Activated CD4-positive, alpha-beta T cell treated with anti-CD3 and anti-CD28 coated beads for 36 hours (primary cell): ENCODE results near the gene SYNDIG1. TPM values are rescaled to one million over a fixed set of nuclear protein-coding genes. Genes with fewer than 3 reads are reported as not detected.

Experiments
- ATAC-seq: fragments of 200-7000 bp; cut with Tn5 transposase; one replicate; pipeline ENCODE4 v1.10.0; 2021; ENCODE audit warnings: mild to moderate bottlenecking, moderate library complexity
- CTCF ChIA-PET: fragments of 350-600 bp; sonication (Branson Sonifier 250); formaldehyde crosslinking; loops from one replicate; lab custom pipeline; 2021; ENCODE audit warnings: antibody characterized with exemption; lab: Charles Lee
- POLR2A ChIA-PET: fragments of 350-600 bp; sonication (Branson Sonifier 250); formaldehyde crosslinking; loops from one replicate; lab custom pipeline; 2021; ENCODE audit warnings: antibody characterized with exemption, inconsistent platforms; lab: Charles Lee
- DNase-seq: peaks from one replicate; pipeline ENCODE4 v3.0.0-alpha.2; 2020
- H3K27ac Mint-ChIP-seq: one replicate; pipeline ENCODE4 v1.8.0; 2021; ENCODE audit warnings: mixed read lengths
- H3K27me3 Mint-ChIP-seq: one replicate; pipeline ENCODE4 v1.8.0; 2021; ENCODE audit warnings: mixed read lengths
- H3K36me3 Mint-ChIP-seq: one replicate; pipeline ENCODE4 v1.8.0; 2021; ENCODE audit warnings: low read depth, mixed read lengths
- H3K4me1 Mint-ChIP-seq: one replicate; pipeline ENCODE4 v1.8.0; 2021; ENCODE audit warnings: mixed read lengths
- H3K4me3 Mint-ChIP-seq: one replicate; pipeline ENCODE4 v1.8.0; 2021; ENCODE audit warnings: mild to moderate bottlenecking, moderate library complexity, mixed read lengths
- H3K9me3 Mint-ChIP-seq: one replicate; pipeline ENCODE4 v1.8.0; 2021; ENCODE audit warnings: low read depth, mixed read lengths
- intact Hi-C, 2 experiments: fragments of 100-400 bp; cut with DNase I in 1 of 2; cut with micrococcal nuclease in 1 of 2; formaldehyde crosslinking; loops; one replicate each; pipeline versions ENCODE4 v1.14.2 to v1.15.1; 2022 to 2024; cut with DNase I, micrococcal nuclease
- total RNA-seq, 2 experiments: library from RNA; stranded (reverse); gene quantifications; one replicate each; pipeline ENCODE4 v1.2.3, GENCODE V29; 2021

SYNDIG1 gene
- total RNA-seq, 2 experiments from 2014 or later: not detected

DNA sequence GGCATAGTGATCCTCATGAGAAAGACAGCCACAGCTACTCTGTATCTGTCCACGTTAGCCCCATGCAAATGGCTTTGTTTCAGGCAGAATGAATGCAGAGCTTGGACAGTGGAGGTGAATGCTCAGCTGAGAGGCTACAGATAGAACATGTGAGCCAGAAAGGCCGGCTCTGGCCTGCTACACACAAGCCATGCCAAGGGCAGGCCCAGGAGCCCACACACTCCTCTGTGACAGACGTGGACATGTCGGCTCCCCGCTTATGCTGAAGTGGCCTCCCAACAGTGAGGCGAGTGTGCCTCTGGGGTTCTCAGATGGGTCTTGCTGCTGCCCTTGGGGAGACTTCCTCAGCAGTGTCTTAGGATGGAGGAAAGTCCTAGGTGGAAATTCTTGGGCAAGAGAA, 159.6 kb downstream of the SYNDIG1 start:
- POLR2A ChIA-PET: no interaction called here
- Mint-ChIP-seq H3K4me1 (peaks cover 4% of the 10 kb centered on the region), H3K36me3 (no peaks in the 10 kb centered on the region), H3K4me3 (no peak overlapping the region), H3K9me3 (no peaks in the 10 kb centered on the region), H3K27me3 (no peaks in the 10 kb centered on the region), H3K27ac (no peak overlapping the region)
- CTCF ChIA-PET: no interaction called here
- DNase-seq: no peak
- no peak for ATAC-seq
- intact Hi-C loops: no loop called here

DNA sequence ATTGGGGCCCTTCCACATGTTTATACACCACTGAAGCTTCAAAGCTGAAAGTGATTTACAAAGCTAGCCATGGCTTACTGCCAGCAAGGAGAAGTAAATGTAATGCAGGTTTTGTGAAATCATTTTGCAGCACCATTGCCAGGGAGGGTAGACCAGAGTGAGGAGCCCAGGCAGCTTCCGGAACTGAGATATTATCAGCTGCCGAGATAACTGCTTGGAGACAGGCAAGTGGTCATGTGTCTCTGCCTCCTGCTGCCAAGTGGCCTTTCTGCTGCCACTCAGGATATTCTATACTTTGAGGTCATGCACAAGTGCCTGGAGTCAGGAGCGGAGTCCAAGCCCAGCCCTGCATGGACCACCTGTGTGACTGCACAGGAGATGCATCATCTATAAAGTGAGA, 160.2 kb downstream of the SYNDIG1 start:
- Mint-ChIP-seq H3K4me1 (peaks cover 4% of the 10 kb centered on the region), H3K27me3 (no peaks in the 10 kb centered on the region), H3K4me3 (no peak overlapping the region), H3K36me3 (no peaks in the 10 kb centered on the region), H3K27ac (no peak overlapping the region), H3K9me3 (no peaks in the 10 kb centered on the region)
- DNase-seq: no peak
- POLR2A ChIA-PET: no interaction called here
- intact Hi-C loops: no loop called here
- ATAC-seq: no peak
- CTCF ChIA-PET: no interaction called here

DNA sequence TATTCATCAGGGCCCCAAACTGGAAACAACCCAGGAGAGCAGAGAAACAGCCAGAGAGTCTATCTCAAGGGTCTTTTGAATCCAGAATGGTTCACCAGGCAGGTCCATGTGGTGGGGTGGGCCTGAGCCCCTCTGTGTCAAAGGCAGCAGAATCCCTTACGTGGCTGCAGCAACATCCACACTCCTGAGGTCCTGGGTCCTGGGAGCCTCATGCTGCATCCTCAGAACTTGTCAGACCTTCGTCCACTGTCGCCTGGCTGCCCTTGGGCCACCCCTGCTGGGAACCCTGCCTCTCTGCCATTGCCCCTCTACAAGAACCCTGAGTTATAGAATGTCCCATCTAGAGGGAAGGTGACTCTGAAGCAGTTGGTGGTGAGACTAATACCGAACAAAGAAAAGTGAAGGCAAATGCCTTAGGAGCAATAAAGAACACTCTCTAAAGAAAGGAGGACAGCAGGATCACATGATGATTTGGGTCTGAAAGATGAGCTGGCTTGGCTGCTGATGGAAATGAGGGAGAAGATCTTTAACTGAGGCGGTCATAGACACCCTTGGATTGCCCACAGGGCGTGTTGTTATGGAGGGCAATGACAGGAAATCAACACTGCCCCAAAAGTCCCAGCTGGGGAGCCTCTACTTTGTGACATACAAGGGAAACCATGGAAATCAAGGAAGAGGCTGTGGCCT, 161.2 kb downstream of the SYNDIG1 start:
- Mint-ChIP-seq H3K9me3 (no peaks in the 10 kb centered on the region), H3K36me3 (no peaks in the 10 kb centered on the region), H3K27me3 (peaks cover under 1% of the 10 kb centered on the region), H3K4me1 (peaks cover 4% of the 10 kb centered on the region), H3K27ac (no peak overlapping the region), H3K4me3 (no peak overlapping the region)
- ATAC-seq (no peak), DNase-seq (no peak)
- POLR2A ChIA-PET: no interaction called here
- CTCF ChIA-PET: no interaction called here
- intact Hi-C loops: no loop called here

DNA sequence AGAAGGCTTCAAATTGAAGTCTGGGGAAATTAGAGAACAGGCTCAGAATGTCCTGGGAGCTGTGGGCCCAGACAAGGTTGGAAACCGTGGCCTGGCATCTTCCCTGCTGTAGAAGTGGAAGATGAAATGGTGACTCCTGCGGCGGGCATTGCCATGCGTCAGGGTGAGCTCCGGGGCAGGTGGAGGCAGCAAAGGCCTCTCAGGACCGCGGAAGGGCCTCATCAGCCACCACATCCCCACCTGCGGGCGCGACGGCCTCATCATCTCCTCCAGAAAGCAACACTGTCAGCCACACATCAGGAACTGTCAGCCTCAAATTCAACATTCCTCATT, 161.7 kb downstream of the SYNDIG1 start:
- intact Hi-C loops: no loop called here
- H3K27me3 Mint-ChIP-seq: peaks cover 2% of the 10 kb centered on the region
- ChIA-PET POLR2A (no interaction called here), CTCF (no interaction called here)
- no peak overlapping the region for H3K4me3 Mint-ChIP-seq
- peaks cover 4% of the 10 kb centered on the region for H3K4me1 Mint-ChIP-seq
- H3K27ac Mint-ChIP-seq: no peak overlapping the region
- H3K9me3 Mint-ChIP-seq: no peaks in the 10 kb centered on the region
- no peaks in the 10 kb centered on the region for H3K36me3 Mint-ChIP-seq
- no peak for ATAC-seq
- DNase-seq: no peak

DNA sequence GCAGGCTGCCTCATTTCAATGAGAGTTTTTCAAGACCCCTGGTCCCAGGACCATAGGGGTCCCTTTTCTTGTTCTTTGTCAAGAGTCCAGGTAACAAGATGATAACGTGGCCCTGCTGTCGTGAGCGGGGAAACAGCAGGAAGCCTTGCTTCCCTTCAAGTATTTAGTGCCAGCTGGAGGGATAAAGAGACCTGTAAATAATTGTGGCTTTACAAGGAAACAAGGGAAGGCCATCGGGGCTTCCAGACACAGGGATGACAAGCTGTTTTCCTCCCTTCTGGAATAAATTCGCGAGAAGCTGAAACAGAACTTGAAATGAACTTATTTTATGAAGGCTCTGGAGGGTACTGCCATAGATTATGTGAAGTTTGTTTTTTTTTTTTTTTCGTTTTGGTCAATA, 163.2 kb downstream of the SYNDIG1 start:
- H3K27me3 Mint-ChIP-seq: peaks cover 2% of the 10 kb centered on the region
- no peak overlapping the region for H3K4me3 Mint-ChIP-seq
- no peaks in the 10 kb centered on the region for H3K36me3 Mint-ChIP-seq
- no peak for ATAC-seq
- peaks cover 4% of the 10 kb centered on the region for H3K4me1 Mint-ChIP-seq
- H3K9me3 Mint-ChIP-seq: no peaks in the 10 kb centered on the region
- intact Hi-C loops: no loop called here
- DNase-seq: no peak
- ChIA-PET CTCF (no interaction called here), POLR2A (no interaction called here)
- H3K27ac Mint-ChIP-seq: no peak overlapping the region

DNA sequence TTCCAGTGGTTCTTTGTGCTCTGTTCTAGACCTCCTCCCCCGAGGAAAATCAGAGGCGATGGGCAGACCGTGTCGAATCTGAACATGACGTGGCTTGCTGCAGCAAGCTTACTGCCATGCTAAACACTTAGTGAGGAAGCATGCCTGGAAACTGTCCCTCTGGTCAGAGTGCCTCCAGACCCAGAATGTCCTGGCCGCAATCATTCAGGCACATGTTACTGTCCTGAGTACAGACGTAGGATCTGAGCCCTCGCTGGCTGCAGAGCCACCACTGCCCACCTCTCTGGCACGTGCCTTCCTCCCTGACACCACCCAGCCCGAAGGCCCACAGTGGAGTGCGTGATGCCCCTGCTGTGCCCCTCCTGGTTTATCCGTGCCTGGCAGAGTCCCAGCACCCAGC, 163.6 kb downstream of the SYNDIG1 start:
- no peak for DNase-seq
- Mint-ChIP-seq H3K27me3 (peaks cover 2% of the 10 kb centered on the region), H3K4me3 (no peak overlapping the region), H3K9me3 (no peaks in the 10 kb centered on the region), H3K27ac (no peak overlapping the region), H3K36me3 (no peaks in the 10 kb centered on the region), H3K4me1 (peaks cover 4% of the 10 kb centered on the region)
- ATAC-seq: no peak
- intact Hi-C loops: no loop called here
- ChIA-PET CTCF (no interaction called here), POLR2A (no interaction called here)

DNA sequence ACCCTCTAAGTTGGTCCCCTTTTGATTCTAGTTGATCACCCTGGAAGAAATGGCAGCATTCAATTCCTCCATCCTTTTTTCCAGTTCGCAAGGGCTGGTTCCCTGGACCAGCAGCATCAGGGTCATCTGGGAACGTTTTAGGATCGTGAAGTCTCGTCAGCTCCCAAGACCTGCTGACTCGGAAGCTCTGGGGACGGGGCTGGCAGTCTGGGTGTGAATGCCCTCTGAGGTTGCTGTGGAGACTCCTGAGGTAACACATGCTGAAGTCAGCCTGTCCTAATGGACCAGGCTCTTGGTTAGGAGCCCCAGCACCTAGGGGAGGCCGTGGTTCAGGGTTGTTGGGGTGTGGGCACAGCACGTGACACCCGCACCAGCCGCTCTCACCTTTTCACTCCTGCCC, 164.1 kb downstream of the SYNDIG1 start:
- Mint-ChIP-seq H3K4me1 (peaks cover 4% of the 10 kb centered on the region), H3K36me3 (no peaks in the 10 kb centered on the region), H3K27ac (no peak overlapping the region), H3K4me3 (no peak overlapping the region), H3K27me3 (peaks cover 2% of the 10 kb centered on the region), H3K9me3 (no peaks in the 10 kb centered on the region)
- ChIA-PET POLR2A (no interaction called here), CTCF (no interaction called here)
- no peak for DNase-seq
- intact Hi-C loops: no loop called here
- ATAC-seq: no peak

DNA sequence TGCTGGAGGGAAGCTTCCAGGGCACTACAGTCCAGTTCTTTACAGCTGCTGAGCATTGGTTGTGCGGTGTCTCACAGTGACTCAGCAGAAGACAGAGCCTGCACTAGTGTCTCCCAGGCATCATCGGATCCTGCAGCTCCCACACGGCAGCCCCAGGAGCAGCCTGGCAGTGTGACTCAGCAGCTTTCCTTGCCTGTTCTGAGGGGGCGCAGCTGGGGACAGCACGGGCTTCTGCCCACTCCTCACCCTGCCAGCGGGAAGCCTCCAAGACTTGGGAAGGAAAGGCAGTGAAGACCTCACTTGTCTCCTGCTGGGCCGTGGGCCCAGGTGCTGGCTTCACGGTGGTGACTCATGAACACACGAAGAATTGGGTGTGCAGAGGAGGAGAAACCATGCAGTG, 165.4 kb downstream of the SYNDIG1 start:
- intact Hi-C loops: no loop called here
- Mint-ChIP-seq H3K4me1 (no peaks in the 10 kb centered on the region), H3K27ac (no peak overlapping the region), H3K27me3 (peaks cover 2% of the 10 kb centered on the region), H3K36me3 (no peaks in the 10 kb centered on the region), H3K9me3 (no peaks in the 10 kb centered on the region), H3K4me3 (no peak overlapping the region)
- ATAC-seq: no peak
- POLR2A ChIA-PET: no interaction called here
- CTCF ChIA-PET: no interaction called here
- no peak for DNase-seq

DNA sequence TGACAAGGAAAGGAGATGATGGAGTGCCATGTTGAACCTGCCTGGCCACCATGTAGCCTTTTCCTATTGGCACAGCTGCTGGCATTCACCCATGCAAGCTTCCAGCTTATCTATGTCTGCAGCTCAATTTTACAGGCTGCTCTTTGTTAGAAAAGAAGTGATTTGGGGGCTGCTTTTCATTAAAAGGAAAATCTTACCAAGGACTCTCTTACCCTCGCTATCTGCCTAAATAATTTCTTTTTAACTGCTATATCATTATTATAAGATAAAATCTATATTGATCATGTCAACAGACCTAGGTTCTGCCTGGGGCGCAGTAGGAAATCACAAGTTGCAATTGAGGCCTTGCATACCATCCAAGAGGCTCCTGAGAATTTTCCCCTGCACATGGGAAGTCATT, 167.2 kb downstream of the SYNDIG1 start:
- ChIA-PET CTCF (no interaction called here), POLR2A (no interaction called here)
- Mint-ChIP-seq H3K4me3 (no peak overlapping the region), H3K4me1 (no peaks in the 10 kb centered on the region), H3K27me3 (peaks cover 3% of the 10 kb centered on the region), H3K27ac (no peak overlapping the region), H3K36me3 (no peaks in the 10 kb centered on the region), H3K9me3 (no peaks in the 10 kb centered on the region)
- intact Hi-C loops: no loop called here
- ATAC-seq (no peak), DNase-seq (no peak)

DNA sequence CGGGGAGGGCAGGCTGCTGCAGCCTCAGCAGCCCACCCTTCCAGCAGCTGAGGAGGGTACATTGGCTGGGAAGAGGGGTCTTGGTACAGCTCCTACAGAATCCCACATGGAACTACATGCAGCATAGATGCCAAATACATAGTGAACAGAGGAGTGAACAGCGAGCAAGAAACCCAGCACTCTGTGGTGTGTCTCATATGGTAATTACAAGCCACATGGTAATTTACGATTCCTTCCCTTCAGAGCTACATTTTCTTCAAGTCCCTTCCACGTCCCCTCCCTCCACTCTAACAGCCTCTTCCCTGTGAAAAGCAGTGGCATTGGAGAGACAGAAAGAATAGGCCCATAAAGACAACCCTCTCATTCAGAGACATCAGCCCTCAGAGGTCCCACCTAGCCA, 167.7 kb downstream of the SYNDIG1 start:
- ATAC-seq (no peak), DNase-seq (no peak)
- H3K36me3 Mint-ChIP-seq: no peaks in the 10 kb centered on the region
- H3K27me3 Mint-ChIP-seq: peaks cover 3% of the 10 kb centered on the region
- H3K4me3 Mint-ChIP-seq: no peak overlapping the region
- CTCF ChIA-PET: no interaction called here
- H3K9me3 Mint-ChIP-seq: no peaks in the 10 kb centered on the region
- H3K4me1 Mint-ChIP-seq: no peaks in the 10 kb centered on the region
- POLR2A ChIA-PET: no interaction called here
- intact Hi-C loops: no loop called here
- H3K27ac Mint-ChIP-seq: no peak overlapping the region

DNA sequence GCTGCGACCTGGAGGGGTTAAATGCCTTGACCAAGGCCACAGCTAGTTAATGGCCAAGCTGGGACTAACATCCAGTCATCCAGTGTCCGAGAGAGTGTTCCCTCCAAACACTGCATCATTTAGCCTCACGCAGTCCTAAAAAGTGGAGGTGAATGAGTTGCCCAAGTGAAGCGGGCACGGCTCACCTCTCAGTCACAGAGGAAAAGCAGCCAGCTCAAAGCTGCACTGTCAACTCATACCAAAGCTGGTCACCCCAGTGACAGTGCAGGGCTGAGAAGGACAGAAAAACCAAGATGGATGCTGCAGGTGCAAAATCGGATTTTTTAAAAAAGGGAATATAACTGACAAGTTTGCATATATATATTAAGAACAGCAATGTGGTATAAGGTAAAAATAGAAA, 168.5 kb downstream of the SYNDIG1 start:
- Mint-ChIP-seq H3K27ac (no peak overlapping the region), H3K9me3 (no peaks in the 10 kb centered on the region), H3K36me3 (no peaks in the 10 kb centered on the region), H3K4me1 (no peaks in the 10 kb centered on the region), H3K27me3 (peaks cover 3% of the 10 kb centered on the region), H3K4me3 (no peak overlapping the region)
- no peak for ATAC-seq
- intact Hi-C loops: no loop called here
- ChIA-PET POLR2A (no interaction called here), CTCF (no interaction called here)
- DNase-seq: no peak

DNA sequence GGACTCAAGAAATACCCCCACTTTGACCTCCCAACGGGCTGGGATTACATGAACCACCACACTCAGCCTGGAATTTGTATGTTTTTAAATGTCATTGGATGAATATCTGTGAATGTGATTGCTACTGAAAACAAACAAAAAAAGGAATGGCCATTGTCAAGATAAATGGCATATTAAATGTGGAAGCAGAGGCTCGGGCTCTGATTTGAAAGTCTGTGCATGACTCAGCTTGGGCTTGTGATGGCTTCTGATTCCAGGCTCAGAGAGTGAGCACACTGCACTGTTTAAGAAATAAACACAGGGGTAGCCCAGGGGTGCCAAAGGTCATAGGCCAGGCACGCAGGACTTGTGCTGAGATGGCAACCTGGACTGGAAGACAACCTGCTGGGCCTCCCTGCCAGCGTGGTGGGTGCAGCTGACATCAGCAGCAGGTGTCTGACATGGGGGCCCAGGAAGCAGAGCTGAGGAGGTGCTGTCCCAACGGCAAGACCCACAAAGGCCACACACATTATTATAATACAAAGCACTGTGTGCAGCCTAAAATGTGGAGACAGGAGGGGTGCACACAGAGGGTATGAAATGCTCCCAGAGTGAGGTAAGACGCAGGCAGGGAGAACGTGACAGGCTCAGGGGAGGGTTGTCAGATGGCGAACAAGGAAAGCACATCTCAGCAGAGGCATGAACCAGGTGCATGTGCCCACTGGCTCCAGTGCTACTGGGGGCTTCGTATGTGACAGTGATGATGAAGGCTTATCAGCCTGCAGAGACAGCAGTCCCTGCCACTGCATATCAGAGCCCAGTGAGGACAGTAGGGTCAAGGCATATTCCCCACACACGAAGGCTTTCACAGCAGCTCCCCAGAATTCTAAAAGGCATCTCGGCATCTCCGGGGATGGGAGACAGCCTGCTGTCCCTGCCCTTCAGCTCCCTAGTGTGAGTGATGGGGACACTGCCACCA, 169.4 kb downstream of the SYNDIG1 start:
- Mint-ChIP-seq H3K27me3 (peaks cover 3% of the 10 kb centered on the region), H3K27ac (no peak overlapping the region), H3K9me3 (no peaks in the 10 kb centered on the region), H3K4me3 (no peak overlapping the region), H3K36me3 (no peaks in the 10 kb centered on the region), H3K4me1 (no peaks in the 10 kb centered on the region)
- DNase-seq: no peak
- ChIA-PET POLR2A (no interaction called here), CTCF (no interaction called here)
- no peak for ATAC-seq
- intact Hi-C loops: no loop called here
